HG03139 (cell line): ENCODE measurements around the gene ATF4.

Source experiments
- ATAC-seq: cut with Tn5 transposase; IDR thresholded peaks from one replicate; pipeline ENCODE4 v1.9.1; 2021; ENCODE audit not compliant: unreplicated experiment

Gene ATF4

DNA sequence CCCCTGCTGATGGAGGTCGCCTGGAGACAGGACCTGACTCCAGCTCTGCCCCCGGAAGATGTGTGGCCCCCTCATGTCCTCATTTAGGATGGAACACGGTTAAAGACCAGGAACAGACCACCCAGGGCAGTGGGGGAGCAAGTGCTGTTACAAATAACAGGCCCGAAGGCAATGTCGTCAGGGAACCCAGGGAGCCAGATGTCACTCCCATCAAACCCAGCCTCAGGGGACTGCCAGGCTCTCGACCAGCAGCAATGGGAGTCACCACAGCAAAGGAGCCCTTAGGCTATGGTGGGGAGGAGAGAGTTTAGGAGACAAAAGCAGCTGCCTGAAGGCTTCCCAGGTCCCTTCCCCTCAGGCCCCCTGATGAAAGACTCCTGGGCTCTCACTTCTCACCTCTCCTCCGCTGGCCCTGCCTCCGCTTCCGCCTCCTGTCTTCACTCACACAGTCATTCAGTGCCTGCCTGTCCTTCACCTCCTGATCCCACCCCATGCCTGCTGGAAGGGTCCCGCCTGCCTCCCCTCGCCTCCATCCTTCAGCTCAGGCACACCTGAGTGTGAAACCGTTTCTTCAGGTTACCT, 7.8 kb downstream of the ATF4 start:
- no peak for ATAC-seq

- ATAC-seq, result no peak
These were observed 8.5 kb downstream of the ATF4 start for GRCh38 chr22:39528681-39529486.

- ATAC-seq, result no peak
These were observed 9.1 kb downstream of the ATF4 start for GRCh38 chr22:39529487-39529851.

GRCh38 chr22:39530116-39530515, 9.8 kb downstream of the ATF4 start:
- no peak for ATAC-seq

GRCh38 chr22:39530692-39531331, 10.4 kb downstream of the ATF4 start:
- ATAC-seq, result no peak

- ATAC-seq, result peak; percentile 72
These were observed 12.1 kb downstream of the ATF4 start, which contains the start of gene RPS19BP1 for GRCh38 chr22:39532215-39533073. RPS19BP1 (minus strand) TSS chr22:39532748; CDS start chr22:39532738, 10 bp downstream.

DNA sequence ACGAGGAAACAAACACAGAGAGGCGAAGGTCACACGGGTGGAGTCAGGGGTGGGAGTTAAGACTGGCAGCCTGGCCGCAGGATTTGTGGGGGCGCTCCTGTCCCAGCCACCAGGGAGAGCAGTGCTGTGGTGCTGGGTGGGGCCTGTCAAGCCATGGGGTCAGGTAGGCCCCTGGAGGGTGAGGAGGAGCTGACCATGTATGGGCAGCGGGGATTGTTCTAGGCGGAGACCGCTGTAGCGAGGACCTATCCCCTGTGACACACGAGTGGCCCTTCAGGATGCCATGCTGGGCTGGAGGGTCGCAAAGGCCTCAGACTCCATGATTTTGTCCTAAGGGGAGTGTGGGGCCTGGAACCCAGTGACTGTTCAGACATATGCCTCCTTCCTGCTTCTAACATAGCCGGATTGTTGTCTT, 13.7 kb downstream of the ATF4 start:
- ATAC-seq, result no peak

DNA sequence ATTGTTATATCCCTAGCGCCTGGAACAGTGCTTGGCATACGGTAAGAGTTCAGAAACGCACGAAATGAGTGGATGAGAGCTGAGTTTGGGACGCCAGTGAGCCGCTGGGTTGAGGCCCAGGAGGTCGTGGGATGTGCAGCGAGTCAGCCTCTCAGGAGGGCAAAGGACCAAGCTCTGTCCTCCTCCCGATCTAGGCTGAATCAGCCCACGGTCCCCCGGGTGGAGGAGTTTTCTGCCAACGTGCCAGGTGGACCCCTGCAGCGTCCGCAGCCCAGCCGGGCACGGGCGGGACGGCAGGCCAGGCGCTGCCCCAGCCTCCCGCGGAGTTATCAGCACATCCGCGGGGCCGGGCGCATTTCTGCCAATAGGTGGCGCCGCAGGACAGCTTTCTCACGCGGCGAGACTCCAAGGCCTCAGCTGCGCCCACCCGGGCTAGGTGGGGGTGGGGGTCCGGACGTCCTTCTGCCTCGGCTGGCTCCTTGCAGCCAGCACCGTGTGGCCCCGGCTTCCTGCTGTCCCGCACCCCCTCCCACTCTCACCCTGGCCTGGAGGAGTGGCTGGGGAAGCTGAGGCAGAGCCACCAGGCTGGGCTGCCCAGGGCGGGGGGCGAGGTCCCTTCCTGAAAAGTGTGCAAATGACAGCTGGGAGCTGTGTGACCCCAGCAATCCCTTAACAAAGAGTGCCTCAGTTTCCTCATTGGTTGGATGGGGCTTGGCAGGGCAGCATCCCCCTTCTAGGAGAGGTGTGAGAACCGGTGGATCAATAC, 14.4 kb downstream of the ATF4 start:
- no peak for ATAC-seq

- ATAC-seq, result no peak
These were observed 15.0 kb downstream of the ATF4 start for GRCh38 chr22:39535357-39535725.

DNA sequence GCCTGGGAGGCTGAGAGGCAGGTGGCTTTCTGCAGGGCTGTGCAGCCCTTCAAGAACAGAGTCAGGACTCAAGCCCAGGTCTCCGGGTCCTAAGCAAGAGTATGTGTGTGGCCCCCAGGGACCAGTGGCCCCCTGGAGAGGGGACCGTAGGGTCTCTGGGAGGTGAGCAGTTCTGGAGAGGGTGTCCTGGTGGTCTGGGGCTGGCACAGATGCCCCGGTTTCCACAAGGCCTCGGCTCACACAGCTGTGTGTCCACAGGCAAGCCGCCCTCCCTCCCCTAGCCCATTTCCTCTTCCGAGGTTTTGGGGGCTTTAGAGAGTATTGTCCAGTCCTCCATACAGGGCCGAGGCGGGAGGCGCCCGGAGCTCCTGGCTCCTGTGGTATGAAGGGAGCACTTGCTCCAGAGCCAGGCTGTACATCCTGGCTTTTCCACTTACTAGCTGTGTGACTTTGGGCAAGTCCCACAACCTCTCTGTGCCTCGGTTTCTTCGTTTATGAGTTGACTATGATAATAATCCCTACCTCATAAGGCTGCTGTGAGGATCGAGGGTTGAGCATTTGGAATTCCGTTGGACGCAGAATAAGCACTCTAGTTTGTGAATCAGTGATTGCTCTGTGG, 15.6 kb downstream of the ATF4 start:
- ATAC-seq, result no peak

DNA sequence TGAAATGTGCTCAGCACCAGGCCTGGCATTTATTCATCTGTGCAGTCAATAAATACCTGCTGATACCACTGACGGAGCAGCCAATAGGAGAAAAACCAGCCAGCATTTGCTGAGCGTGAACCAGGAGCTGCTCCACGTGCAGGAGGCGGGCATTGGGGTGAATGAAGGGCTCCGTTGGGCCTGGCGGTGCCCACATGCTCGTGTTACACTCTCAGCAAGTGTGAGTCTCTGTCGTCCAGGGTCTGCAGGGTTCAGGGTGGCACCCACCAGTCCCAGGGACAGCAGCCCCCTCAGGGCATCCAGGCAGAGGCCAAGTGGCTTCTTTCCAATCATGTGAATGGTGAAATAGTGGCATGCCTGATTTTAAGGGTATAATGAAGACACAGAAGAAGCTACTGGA, 16.3 kb downstream of the ATF4 start:
- no peak for ATAC-seq

DNA sequence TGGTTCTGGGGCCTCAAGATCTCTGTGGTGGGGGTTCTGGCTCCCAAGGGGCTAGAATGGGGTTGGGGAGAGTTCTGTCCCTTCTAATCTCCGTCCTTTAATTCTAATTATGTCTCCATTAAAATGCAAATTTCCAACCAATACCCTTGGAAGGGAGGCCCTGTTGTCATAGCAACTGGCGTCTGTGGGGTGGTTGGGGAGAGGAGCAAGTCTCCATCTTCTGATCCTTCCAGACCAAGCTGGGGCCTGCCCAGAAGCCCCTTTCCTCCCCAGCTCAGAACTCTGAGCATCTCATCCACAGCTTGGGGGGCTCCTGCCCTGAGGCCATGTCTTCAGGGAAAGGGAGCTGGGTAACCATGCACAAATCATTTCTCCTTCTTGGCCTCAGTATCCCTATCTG, 17.6 kb downstream of the ATF4 start:
- no peak for ATAC-seq

DNA sequence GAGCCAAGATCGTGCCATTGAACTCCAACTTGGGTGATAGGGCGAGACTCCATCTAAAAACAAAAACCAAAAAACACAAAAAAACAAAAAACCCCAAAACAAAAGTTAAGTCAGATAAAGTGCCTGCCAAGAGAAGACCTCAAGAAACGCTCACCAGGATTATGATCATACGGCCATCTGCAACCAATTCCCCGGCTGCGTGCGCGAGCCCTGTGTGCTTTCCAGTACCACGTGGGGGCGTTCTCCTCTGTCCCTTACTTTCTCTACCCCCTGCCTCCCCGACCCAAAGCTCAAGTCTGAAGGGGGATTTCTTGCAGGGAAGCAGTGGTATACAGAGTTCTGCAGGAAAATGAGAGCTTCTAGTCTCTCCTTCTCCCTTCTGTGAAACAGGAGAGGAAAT, 22.7 kb downstream of the ATF4 start:
- ATAC-seq, result no peak

DNA sequence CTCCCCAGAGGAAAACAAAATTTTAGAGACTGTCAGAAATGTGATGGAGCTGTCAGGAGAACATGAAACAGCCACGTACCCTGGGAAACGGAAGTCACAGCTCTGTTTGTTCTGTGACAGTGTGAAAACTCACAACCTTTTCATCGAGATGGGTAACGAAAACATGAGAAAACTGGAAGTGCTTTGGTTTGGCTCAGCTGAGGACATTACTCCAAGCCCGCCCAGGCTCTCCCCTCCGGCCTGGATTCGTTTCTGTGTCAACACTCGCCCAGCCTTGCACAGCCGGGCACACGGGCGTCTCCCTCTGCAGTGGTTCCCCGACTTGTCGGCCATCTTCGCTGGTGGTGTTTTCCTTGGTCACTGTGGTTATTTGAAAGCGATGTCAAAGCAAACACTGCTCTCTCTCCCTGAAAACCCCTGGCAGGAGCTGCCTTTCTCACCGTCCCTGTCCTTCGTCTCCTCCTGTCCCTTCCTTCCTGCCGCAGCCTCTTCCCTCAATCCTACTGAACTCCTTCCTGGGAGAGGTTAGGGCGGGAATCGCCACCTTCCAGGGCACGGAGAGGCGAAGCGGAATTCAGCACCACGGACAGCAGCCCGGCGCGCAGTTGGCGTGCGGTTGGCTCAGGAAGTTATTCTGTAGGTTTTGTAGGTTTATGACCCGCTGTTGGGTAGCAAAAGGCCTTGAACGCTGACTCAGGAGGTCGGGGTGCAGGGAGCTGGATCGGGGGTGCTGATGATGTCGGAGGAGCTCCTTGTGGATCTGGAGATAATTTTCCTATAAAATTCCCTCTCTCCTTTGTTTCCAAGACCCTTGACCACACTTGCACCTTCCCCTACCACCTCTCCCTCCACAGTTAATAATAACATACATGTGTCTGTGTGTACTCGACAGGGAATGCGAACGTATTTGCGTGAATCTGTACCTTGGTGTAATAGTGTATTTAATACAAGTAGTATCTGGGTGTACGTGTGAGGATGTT, 25.3 kb downstream of the ATF4 start:
- ATAC-seq, result no peak

GRCh38 chr22:39546889-39547586, 26.7 kb downstream of the ATF4 start:
- no peak for ATAC-seq

- no peak for ATAC-seq
These were observed 27.2 kb downstream of the ATF4 start for GRCh38 chr22:39547587-39547947.

DNA sequence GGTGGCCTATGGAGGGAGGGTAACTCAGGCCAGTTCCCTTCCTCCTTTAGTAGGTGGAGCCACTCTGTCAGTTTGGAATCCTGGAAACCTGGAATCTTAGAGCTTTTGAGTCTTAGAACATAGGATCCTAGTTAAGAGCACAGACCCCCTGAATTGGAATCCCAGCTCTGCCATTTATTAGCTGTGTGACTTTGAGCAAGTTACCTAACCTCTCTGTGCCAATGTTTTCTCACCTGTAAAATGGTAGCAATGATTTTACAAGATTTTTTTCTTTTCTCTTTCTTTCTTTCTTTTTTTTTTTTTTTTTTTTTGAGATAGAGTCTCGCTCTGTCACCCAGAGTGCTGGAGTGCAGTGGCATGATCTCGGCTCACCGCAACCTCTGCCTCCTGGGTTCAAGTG, 33.1 kb downstream of the ATF4 start:
- no peak for ATAC-seq

GRCh38 chr22:39554151-39554550, 33.8 kb downstream of the ATF4 start:
- ATAC-seq, result no peak
